Fibroblast of skin of back (primary cell): Measurements from ENCODE around the gene KCNQ1.

Experiments
- DNase-seq: peaks from one replicate; pipeline ENCODE4 v3.0.0-alpha.2; 2013

KCNQ1 gene

GRCh38 chr11:2774173-2775082 is 329.6 kb downstream of the KCNQ1 start:
- no peak for DNase-seq

GRCh38 chr11:2775083-2775625 is 330.3 kb downstream of the KCNQ1 start:
- DNase-seq: no peak

- no peak for DNase-seq
Observed at GRCh38 chr11:2775626-2776350, 331.0 kb downstream of the KCNQ1 start.

GRCh38 chr11:2776351-2777061 is 331.7 kb downstream of the KCNQ1 start:
- DNase-seq: no peak

GRCh38 chr11:2777386-2777785 is 332.6 kb downstream of the KCNQ1 start:
- DNase-seq: peak; percentile 70

- DNase-seq: no peak
Observed at GRCh38 chr11:2777871-2778629, 333.2 kb downstream of the KCNQ1 start.

- DNase-seq: peak; percentile 72
Observed at GRCh38 chr11:2778630-2779498, 334.1 kb downstream of the KCNQ1 start.

GRCh38 chr11:2779499-2779980 is 334.7 kb downstream of the KCNQ1 start:
- DNase-seq: no peak

- DNase-seq: no peak
Observed at GRCh38 chr11:2779981-2780849, 335.4 kb downstream of the KCNQ1 start.

- no peak for DNase-seq
Observed at GRCh38 chr11:2780850-2781407, 336.1 kb downstream of the KCNQ1 start.

- DNase-seq: no peak
Observed at GRCh38 chr11:2781408-2782274, 336.8 kb downstream of the KCNQ1 start.

GRCh38 chr11:2782769-2783168 is 338.0 kb downstream of the KCNQ1 start:
- no peak for DNase-seq

- DNase-seq: no peak
Observed at GRCh38 chr11:2783536-2784082, 338.8 kb downstream of the KCNQ1 start.

GRCh38 chr11:2787816-2788167 is 343.0 kb downstream of the KCNQ1 start:
- no peak for DNase-seq

- no peak for DNase-seq
Observed at GRCh38 chr11:2788168-2789071, 343.6 kb downstream of the KCNQ1 start.

GRCh38 chr11:2789331-2789730 is 344.5 kb downstream of the KCNQ1 start:
- no peak for DNase-seq
